Loucy (cell line): ENCODE results near the gene PTPRT.

Experiments used
- CTCF ChIP-seq: fragments of 200-600 bp; sonication (generic); conservative IDR thresholded peaks from 2 replicates; pipeline ENCODE4 v1.5.1; 2014; ENCODE audit warnings: mild to moderate bottlenecking, antibody characterized with exemption, low read length
- EZH2phosphoT487 ChIP-seq: fragments of 200-600 bp; IDR thresholded peaks from 2 replicates; pipeline ENCODE4 v1.6.1; 2018; ENCODE audit warnings: antibody characterized with exemption, mild to moderate bottlenecking, moderate library complexity, borderline replicate concordance

GRCh38 chr20:43209831-43210230 is 20.1 kb upstream of the PTPRT start:
- TF ChIP-seq CTCF (no peak), EZH2phosphoT487 (no peak)
